ENCODE measurements around the gene TMEM120B.
"Not testable (repeated sequence)": the region's sequence is repeated elsewhere in the genome, so short reads cannot be mapped to it uniquely, and the experiment has no call there.

The TMEM120B gene

DNA sequence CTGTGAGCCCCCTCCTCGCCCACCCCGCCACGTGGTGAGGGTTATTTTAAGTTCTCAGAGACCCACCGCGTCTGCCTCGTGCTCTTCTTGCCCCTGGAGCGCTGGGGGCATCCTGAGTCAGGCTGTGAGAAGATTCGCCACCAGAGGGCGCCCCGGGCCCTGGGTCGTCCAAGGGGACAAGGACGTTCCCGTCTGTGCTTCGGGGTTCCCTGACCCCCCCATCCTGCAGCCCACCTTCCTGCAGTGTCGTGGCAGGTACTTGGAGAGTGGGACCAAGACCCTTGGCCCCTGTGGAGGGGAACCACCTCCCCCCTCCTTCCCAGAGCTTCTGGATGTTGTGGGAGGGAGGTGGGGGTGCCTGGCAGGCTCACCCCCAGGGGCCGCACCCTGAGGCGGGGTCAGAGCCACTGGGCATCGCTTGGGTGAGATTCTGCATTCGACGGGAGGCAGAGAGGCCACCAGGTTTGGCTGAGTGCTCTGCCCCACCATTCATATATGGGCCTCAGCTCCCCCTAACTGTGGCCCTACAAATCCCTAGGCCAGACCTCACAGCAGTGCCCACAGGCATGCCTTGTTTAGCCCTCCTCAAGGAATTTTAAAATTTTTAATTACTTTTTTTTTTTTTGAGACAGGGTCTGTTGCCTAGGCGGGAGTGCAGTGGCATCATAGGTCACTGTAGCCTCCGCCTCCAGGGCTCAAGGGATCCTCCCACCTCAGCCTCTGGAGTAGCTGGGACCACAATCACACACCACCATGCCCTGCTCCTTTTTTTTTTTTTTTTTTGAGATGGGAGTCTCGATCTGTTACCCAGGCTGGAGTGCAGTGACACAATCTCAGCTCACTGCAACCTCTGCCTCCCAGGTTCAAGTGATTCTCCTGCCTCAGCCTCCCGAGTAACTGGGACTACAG is 63.9 kb downstream of the TMEM120B start:
- no peak for DNase-seq

DNA sequence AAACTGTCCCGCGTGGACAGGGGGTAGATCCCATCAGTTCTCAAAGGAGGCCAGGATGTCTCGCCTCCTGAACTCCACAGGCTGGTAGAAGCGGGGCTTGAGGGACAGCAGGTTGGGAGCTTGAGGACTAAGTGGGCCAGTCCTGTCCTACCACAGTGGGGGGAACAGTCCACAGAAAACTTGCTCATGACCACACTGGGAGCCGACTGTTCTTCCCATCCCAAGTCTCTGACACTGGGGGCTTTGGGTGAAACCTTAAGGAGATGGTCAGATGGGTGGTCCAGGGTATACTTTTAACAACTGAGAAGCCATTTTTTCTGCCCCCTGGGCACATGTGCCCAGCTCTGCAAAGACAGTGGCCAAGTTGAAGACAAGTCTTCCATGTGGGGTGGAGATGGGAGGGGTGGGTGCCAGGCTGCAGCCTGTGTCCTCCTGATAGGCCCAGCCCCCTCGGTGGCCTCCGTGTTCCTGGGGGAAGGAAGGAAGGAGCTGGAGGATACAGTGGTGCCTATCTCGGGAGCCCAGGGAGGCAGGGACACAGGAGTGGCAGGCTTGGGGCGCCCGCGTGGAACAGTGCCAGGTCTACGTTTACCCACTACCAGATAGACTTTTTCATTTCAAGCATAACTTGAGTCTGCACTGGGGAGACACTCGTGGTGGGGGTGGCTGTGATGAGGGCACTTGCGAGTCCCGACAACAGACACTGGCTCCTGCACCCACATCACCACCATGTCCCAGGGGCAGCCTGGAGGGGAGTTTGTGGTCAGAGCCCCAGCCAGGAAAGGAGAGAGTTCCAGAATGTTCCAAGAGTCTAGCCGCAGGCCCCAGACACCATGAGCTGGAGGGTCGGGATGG is 66.2 kb downstream of the TMEM120B start:
- no peak for DNase-seq

DNA sequence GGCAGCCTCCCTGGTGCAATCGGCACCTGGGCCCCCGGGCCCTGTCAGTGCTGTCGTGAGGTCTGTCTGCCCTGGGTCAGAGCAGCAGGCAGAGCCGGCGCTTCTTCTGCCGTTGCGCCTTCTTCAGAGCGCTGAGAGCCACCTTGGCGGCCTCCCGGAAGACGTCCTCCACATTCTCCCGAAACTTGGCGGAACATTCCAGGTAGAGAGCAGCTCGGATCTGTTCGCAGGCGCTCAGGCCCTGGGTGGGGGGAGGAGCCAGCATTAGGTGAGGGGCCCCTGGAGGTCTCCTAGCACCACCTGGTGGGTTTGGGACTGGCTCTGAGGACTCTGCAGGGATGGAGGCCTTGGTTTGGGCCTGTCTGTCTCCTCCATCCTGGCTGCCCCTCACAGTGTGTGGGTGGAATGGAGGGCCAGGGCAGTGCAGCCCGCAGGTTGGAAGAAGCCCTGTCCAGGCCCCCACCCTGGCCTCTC is 66.9 kb downstream of the TMEM120B start:
- DNase-seq = no peak

DNA sequence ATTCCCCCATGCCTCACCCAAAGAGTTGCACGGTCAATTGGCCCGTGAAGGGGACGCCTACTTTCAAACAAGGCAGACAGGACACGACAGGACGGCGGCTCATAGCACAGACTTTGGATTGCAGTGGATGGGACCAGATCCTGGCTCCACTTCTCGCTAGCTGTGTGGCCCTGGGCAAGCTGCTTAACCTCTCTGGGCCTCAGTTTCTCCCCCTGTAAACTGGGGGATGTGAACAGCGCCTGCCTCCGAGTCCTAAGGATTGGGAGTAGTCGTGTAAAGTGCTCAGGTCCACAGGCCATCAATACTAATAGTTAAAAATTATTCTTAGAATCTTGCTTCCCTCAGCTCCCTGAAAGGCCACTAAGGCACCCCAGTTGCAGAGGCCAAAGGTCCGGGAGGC is 67.9 kb downstream of the TMEM120B start:
- no peak for DNase-seq

DNA sequence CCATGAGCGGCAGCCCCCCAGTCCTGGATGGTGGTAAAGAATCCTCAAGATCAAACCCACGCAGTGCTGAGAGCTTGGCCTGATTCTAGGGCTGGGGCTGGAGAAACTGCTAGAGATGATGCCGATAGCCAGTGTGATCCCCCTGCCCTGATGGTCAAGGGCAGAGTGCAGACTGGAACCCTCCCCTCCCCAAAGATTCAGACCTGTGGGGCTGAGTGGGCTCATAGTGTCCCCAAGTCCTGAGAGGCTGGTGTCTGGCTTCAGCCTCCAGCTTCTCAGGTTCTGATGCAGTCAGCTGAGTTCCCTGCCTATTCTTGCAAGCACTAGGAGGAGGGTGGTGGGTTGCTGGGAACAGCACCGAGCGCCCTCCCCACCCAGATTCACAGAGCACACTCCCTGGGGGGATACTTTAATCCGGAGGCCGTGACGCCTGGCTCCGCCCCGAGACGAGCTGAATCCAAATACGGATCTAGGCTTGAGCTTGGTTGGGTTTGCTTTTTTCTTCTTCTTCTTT is 69.0 kb downstream of the TMEM120B start:
- no peak for DNase-seq

DNA sequence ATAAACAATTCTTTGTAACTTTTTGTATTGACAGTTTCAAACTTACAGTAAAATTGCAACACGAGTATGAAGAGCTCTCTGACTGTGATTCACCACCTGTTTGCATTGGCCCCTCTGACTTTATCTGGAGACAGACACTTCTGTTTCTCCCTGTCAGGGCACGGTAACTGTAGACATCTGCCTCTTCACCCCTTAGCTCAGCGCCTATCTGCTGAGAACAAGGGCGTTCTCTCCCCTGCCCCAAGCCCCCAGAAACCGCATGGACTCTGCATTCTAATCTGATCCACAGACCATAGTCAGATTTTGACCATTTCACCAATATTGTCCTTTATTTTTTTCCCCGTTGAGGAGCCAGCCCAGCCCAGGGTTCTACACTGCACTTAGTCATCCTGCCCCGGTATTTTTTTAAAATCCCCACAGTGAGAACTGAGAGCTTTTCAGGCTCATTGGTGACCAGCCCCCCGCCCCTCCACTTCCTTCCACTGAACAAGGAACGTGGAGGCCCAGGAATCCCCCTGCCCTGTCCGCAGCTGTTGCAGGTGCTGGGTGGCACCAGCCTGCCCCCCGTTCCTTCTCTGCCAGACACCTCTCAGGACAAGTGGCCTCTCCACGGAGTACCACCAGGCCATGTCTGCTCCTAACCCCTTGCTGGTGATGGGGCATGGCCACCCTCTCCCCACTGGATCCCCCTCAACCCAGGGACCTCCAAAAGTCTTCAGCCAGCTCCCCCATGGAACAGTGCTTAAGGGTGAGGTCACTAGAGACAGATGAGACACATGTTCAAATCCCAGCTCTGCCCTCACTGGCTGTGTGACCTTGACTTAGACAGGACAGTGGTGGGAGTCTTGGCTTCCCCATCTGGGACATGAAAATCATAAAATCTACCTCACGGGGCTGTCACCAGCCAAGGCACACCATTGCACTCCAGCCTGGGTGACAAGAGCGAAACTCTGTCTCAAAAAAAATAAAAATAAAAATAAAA is 69.7 kb downstream of the TMEM120B start:
- no peak for DNase-seq

DNA sequence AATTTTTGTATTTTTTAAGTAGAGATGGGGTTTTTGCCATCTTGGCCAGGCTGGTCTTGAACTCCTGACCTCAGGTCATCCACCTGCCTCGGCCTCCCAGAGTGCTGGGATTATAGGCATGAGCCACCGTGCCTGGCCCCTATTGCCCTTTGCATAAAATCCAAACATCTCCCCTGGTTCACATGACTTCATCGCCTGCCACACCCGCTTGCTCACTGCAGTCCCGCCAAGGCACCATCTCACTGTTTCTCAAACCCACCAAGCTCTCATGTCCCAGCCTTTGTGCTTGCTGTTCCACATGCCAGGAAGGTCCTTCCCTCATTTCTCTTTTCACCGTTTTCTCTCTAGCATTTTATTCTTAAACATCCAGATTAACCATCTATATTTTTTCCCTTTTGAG is 71.2 kb downstream of the TMEM120B start:
- DNase-seq = no peak

DNA sequence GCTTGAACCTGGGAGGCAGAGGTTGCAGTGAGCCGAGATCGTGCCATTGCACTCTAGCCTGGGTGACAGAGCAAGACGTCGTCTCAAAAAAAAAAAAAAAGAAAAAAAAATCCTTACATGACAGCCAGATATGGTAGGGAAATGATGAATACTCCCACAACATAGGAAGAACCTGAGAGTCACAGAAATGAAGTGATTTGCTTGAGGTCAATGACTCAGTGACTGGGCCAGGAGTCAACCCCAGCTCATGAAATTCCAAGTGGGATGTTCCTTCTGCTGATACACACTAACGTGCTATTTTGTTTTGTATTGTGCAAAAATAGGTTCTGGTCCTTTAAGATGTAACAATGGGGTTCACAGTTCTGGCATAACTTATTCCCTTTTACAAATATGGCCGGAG is 71.9 kb downstream of the TMEM120B start:
- no peak for DNase-seq

DNA sequence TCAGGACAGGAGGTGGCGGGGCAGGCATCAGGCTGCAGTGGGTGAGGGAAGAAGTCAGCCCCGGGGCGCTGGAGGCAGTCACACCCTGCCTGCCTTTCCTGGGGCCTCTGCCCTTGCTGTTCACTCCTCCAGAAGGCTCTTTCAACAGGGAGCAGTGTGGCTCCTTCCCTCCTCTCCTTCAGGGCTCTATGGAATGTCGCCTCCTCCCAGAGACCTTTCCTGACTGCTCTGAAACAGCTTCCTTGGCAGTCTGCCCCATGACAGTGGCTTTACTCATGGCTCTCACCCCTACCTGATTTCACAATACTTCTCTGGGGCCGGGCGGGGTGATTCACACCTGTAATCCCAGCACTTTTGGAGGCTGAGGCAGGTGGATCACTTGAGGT is 73.9 kb downstream of the TMEM120B start:
- DNase-seq = no peak

DNA sequence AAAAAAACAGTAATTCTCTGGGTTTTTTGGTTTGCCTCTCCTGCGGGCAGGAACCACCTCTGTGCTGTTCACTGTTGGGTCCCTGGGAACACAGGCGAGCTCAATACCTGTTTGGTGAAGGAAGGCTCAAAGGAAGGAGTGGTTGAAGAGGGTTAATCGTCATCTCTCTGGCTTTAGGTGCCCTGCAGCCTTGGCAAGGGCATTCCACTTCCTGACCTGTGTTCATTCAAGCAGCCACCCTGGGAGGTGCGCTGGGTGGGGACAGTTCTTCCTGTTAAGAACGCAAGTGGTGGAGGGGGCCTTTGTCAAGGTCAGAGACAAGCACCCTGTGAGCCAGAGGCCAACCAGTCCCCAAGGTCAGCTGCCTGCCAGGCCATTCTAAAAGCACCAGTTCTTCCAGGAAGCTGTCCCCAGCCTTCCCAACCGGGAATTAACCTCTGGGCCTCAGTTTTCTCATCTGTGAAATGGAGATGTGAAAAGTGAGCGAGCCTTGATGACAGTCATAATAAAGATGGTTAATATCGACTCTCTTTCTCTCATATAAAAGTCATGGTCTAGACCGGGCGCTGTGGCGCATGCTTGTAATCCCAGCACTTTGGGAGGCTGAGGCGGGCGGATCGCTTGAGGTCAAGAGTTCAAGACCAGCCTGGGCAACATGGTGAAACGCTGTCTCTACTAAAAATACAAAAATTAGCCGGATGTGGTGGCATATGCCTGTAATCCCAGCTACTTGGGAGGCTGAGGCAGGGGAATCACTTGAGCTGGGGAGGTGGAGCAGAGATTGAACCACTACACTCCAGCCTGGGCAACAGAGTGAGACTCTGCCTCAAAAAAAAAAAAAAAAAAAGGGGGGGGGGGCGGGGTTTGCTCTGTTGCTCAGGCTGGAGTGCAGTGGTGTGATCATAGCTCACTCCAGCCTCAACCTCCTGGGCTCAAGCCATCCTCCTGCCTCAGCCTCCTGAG is 74.8 kb downstream of the TMEM120B start:
- no peak for DNase-seq

DNA sequence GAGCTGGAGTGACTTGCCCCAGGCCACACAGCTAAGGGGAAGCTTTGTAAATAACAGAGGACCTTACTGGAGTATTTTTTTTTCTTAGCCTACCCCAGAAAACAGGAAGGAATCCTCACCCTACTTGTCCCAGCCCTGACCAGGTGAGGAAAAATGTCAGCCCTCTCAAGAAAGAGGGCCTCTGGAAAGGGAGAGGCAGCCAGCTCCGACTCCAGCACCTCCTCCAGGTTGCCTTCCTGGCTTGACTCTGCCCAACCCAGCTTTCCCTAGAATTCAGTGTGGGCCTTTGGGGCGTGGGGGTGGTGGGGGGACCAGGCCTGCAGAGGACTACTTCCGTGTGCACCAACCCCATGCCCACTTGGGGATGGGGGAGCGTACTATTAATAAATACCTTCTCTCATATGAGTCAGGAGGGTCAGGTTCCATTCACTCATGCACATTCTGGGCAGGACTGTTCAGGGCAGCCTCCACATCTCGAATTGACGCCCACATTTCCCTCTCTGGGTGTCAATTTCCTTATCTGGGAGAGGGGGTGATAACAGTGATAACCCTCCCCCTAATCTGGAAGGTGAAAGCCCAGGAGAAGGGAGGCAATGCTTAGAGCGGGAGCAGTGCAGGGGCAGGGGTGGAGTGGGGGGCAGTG is 75.7 kb downstream of the TMEM120B start:
- DNase-seq = no peak

DNA sequence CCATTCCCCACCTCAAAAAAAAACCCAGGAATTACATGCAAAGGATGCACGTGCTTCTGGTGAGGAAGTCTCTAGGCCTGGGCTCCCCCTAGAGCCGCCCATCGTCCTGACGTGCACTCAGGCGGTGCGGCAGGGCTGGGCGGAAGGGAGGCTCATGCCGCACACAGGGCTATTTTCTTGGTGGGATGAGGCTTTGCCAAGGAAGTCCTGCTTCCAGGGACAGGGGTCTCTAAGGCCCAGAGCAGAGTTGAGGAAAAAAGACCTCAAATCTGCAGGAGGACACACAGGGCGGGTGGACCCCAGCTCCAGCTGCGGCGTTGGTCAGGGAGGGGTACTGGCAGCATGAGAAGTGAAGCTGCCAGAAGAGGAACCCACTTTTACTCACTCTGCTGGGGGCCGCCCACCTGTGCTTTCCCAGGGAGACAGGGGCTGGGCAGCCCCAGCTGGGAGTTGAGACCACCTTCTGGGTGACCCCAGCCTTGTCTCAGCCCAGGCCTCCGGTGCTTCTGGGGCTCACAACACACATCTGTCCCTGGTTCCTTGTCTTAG is 76.8 kb downstream of the TMEM120B start:
- no peak for DNase-seq

DNA sequence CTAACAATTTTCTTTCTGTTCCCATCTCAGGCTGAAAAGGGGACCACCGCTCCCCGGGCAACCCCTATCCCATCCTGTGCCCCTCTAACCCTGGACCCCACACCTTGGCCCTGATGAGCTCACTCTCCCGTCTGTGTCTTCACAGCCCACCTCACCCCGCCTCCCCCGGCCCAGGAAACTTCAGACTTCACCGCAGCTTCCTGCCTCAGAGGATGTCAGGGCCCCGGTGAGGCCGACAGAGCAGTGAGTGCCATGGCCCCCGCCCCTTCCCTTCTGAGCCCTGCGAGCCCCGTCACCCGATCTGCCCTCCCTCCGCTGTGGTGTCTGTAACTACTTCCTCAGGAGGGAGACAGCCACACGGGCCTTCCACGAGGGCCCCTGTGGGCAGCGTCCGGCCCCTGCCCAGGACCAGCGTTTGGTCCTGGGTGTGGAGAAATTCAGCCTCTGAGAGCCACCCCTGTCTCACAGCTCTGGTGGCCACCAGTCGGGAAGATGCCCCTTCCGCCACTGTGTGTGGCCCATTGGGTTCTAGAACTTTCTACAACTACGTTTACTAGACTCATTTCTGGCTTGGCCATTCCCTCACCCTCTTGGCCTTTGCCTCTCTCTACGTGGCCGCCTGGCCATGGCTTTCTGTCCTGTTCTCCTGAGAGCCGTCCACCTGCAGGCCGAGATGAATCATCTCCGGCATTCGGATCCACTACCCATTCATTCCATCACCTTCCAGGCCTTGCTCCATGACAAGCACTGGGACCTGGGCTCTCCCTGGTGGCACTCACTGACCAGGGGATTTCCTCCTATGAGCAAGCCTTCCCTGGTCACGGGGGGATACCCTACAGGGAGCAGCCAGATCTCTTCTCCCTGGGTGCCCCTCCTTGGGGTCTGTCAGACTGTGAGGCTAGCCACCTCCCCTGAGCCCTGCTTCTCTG is 77.5 kb downstream of the TMEM120B start:
- DNase-seq = no peak

DNA sequence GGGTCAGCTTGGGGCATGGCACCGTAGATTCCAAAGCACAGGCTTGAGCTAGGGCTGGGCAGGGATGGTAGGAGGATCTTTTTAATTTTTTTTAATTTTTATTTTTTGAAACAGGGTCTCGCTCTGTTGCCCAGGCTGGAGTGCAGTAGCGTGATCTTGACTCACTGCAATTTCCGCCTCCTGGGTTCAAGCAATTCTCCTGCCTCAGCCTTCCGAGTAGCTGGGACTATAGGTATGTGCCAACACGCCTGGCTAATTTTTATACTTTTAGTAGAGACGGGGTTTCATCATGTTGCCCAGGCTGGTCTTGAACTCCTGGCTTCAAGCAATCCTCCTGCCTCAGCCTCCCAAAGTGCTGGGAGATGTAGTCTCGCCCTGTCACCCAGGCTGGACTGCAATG is 78.2 kb downstream of the TMEM120B start:
- DNase-seq = not testable (repeated sequence)

DNA sequence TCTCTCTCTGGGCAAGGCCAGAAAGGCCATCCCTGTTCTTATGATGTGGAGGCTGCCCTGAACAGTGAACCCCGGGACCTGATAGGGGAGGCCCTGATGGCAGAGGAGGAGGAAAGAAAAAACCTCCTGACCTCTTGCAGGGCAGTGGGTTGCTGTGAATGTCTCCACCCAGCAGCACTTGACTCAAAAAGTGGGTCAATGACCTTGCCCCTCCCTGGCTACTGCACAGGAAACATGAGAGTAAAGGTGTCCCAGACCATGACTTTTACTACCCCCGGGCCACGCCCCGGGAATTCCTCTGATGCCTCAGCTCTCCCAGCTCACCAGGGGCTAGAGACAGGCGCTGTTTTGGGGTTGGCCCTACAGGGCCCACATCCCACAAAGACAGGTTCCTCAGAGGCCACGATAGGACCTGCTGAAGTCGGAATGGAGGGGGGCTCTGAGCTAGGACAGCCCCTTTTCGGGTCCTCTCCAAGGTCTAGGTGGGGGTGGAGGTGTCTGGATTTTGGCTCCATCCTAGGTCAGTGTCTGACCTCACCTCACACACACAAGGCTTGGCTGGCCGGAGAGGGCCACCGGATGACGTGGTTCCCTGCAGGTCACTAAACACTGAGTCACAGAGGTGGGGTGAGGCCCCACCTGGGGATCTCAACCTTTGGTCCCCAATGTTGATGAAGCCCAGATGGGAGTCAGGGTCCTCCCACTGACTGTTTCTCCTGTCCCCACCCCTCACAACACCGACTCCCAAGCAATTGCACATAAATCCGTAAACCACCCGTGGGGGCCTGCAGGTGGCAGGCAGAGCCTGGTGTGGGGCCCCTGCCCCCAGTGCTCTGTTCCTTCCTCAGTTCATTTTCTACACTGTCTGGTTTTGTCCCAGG is 79.4 kb downstream of the TMEM120B start:
- no peak for DNase-seq

DNA sequence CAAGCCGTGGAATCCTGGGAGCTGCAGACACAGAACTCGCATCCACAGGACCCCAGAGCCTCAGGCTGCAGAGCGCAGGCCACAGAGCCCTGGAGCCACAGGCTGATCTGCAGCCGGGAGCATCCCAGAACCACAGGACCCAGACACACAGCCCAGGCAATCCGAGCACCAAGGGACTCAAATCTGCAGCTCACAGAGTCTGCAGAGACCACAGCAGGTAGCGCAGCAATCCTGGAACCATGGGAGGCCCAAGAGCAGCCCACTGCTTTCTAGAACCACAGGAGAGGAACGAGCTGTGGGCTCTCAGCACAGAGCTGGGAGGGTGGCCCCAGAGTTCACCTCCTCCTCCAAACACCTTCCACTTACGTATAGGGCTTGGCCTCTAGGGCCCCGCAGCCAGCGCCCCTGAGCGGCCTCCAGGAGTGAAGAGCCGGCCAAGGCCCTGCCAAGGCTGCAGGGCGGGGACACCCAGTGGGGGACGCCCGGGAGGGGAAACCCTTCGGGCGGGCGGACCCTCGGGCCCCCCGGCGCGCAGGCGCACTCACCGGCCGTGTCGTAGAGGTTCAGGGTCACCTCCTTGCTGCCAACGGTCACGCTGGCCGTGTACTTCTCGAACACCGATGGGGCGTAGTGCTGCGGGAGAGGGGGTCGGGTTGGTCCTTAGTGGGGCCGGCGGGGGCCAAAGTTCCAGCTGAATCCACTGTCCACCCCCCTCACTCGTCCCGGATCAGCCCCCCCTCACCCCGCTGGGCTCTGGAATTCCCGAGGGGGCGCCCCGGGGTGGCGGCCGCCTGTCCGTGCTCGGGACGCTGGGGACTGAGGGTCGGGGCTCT is 80.3 kb downstream of the TMEM120B start:
- DNase-seq = no peak

DNA sequence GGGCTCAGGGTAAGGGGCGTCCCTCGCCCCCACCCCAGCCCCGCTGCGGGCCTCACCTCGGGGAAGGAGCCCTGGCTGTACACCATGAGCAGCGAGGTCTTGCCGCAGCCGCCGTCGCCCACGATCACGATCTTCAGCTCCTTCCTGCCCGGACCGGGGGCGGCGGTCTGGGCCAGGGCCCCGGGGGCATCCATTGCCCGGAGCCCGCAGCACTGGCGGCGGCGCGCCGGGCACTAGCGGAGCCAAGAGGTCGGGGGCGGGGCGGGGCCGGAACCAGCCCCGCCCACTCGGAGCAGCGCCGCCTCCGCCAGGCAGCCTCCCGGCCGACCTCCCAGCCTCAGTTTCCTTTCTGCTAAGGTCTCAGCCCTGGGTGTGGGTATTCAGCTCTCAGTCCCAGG is 80.9 kb downstream of the TMEM120B start, which contains the start of gene RHOF:
Gene RHOF, minus strand, starts transcription at position 249 of the 398 bp plus-strand sequence. Its CDS starts 55 bp downstream, at position 194.
- DNase-seq = no peak
